Stimulated activated naive CD8-positive, alpha-beta T cell treated with anti-CD3 and anti-CD28 coated beads, Interleukin-15, Interleukin-2, amounts not matched to agents 100 ng/mL and 50 ng/mL, for 24 hours (primary cell): Measurements from ENCODE around the gene RBPJ.
"Not testable (repeated sequence)": the region's sequence is repeated elsewhere in the genome, so short reads cannot be mapped to it uniquely, and the experiment has no call there.

Experiments
- H3K27ac Mint-ChIP-seq: one replicate; pipeline ENCODE4 v1.8.0; 2021; ENCODE audit warnings: mild to moderate bottlenecking, mixed read lengths
- H3K27me3 Mint-ChIP-seq: one replicate; pipeline ENCODE4 v1.8.0; 2021; ENCODE audit warnings: mixed read lengths
- H3K36me3 Mint-ChIP-seq: one replicate; pipeline ENCODE4 v1.8.0; 2021; ENCODE audit warnings: low read depth, mixed read lengths
- H3K4me1 Mint-ChIP-seq: one replicate; pipeline ENCODE4 v1.8.0; 2021; ENCODE audit warnings: low read depth, mixed read lengths
- H3K4me3 Mint-ChIP-seq: one replicate; pipeline ENCODE4 v1.8.0; 2021; ENCODE audit warnings: mild to moderate bottlenecking, mixed read lengths
- H3K9me3 Mint-ChIP-seq: one replicate; pipeline ENCODE4 v1.8.0; 2021; ENCODE audit warnings: mixed read lengths

Gene RBPJ

DNA sequence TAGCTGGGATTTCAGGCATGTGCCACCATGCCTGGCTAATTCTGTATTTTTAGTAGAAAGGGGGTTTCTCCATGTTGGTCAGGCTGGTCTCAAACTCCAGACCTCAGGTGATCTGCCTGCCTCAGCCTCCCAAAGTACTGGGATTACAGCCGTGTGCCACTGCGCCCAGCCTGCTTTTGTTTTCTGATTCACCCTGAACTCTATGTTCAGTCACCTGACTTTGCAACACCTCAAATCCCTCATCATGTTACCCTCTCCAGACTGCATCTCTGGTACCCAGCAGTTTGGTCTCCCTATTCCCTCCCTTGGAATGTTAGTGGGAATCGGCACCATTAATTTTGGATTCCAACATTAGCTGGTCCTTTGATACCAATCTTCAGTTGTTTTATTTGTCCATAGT lies 81.2 kb downstream of the RBPJ start:
- Mint-ChIP-seq H3K36me3 (peaks cover 64% of the 10 kb centered on the region), H3K9me3 (peaks cover 10% of the 10 kb centered on the region), H3K4me1 (peaks cover 11% of the 10 kb centered on the region)
- not testable (repeated sequence) for H3K27me3 Mint-ChIP-seq, H3K4me3 Mint-ChIP-seq, H3K27ac Mint-ChIP-seq

DNA sequence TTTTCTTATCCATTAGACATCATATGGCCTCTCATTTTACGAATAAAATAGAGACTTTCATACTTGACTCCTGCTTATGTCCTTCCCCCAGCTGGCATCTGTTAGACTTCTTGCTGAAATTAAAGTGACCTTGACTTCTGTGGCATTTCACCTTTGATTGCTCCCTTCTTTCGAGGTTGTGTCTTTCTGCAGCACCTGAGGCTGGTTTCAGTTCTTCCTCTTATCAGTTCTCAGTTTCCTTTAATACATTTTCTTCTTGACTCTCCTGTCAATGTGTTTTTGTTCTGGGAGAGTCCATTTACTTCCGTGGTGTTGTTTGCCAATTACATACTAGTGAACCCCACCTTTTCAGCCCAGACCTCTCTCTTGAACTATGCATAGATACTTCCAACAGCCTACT lies 81.6 kb downstream of the RBPJ start:
- Mint-ChIP-seq H3K27me3 (no peaks in the 10 kb centered on the region), H3K4me1 (peaks cover 11% of the 10 kb centered on the region), H3K27ac (no peak overlapping the region), H3K36me3 (peaks cover 64% of the 10 kb centered on the region), H3K4me3 (no peak overlapping the region), H3K9me3 (peaks cover 10% of the 10 kb centered on the region)

DNA sequence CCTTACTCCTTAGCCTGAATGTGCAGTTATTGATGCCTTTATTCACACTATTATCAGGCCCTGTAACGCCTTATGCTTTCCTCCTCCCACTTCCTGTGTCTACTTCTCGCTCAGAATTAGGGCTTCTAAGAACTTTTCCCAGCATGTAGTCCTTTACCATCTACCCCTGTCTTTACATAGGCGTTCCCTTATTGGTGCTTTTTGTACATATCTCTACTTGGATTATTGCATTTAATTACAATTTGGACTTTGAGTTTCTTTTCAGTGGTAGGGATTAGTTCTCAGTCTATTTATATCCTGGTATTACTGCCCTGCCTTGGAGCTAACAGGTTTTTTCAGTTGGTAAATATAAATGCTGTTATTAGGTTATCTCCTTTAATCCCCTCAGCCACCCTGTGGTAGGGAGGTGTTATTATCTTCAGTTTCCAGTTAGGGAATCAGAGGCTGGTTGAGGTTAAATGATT lies 84.0 kb downstream of the RBPJ start:
- Mint-ChIP-seq H3K4me3 (no peak overlapping the region), H3K36me3 (peaks cover 65% of the 10 kb centered on the region), H3K27me3 (no peaks in the 10 kb centered on the region), H3K27ac (no peak overlapping the region), H3K9me3 (peaks cover 10% of the 10 kb centered on the region), H3K4me1 (peaks cover 11% of the 10 kb centered on the region)

DNA sequence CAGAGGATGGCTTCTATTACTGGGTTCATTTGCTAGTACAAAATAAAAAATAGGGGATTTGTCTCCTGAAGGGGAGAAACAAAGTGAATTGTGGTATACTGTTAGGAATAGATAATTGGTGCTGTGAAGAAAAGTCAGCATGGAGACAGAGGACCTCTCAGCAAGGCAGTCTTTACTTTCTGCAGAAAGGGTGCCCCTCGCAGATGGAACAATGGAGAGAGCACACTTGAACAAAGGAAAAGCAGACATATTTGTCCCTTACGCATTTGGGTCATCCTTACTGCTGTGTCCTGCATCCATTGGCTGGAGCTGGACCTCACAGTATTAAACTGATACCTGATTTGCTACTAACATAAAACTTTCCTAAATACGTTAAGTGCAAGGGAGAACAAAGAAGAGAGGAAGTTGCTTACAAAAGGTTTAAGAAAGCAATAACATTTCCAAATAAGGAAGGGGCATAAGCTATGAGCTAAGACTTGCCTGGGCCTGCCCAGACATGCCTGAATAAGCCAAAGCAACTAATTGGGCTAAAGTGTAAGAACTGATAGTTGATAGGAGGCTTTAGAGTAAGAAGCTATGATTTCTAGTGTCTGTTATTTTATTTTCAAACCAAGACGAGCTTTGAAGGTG lies 85.6 kb downstream of the RBPJ start:
- no peak overlapping the region for H3K27ac Mint-ChIP-seq
- no peaks in the 10 kb centered on the region for H3K27me3 Mint-ChIP-seq
- H3K4me3 Mint-ChIP-seq: no peak overlapping the region
- peaks cover 60% of the 10 kb centered on the region for H3K36me3 Mint-ChIP-seq
- peaks cover 10% of the 10 kb centered on the region for H3K9me3 Mint-ChIP-seq
- peaks cover 11% of the 10 kb centered on the region for H3K4me1 Mint-ChIP-seq

DNA sequence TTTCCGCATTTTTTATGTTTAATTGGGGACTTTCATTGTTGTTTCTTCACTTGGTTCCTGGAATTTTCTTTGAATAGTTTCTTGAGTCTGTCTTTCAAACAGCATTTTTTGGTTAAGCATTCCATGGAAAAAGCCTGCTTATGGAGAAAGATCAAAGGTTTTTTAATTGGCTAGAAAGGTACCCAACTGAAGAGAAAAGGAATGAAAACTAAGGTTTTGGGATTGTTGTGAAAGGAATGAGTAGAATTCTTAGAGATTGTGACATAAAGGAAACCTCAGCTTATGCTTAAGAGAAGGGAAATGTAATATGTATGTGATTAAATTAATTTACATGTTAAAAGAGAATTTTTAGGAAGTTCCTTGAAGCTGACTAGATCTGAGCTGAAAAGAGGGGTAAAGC lies 86.7 kb downstream of the RBPJ start:
- H3K27ac Mint-ChIP-seq: no peak overlapping the region
- no peaks in the 10 kb centered on the region for H3K27me3 Mint-ChIP-seq
- no peak overlapping the region for H3K4me3 Mint-ChIP-seq
- H3K9me3 Mint-ChIP-seq: peaks cover 10% of the 10 kb centered on the region
- H3K4me1 Mint-ChIP-seq: peaks cover 6% of the 10 kb centered on the region
- H3K36me3 Mint-ChIP-seq: peaks cover 54% of the 10 kb centered on the region

DNA sequence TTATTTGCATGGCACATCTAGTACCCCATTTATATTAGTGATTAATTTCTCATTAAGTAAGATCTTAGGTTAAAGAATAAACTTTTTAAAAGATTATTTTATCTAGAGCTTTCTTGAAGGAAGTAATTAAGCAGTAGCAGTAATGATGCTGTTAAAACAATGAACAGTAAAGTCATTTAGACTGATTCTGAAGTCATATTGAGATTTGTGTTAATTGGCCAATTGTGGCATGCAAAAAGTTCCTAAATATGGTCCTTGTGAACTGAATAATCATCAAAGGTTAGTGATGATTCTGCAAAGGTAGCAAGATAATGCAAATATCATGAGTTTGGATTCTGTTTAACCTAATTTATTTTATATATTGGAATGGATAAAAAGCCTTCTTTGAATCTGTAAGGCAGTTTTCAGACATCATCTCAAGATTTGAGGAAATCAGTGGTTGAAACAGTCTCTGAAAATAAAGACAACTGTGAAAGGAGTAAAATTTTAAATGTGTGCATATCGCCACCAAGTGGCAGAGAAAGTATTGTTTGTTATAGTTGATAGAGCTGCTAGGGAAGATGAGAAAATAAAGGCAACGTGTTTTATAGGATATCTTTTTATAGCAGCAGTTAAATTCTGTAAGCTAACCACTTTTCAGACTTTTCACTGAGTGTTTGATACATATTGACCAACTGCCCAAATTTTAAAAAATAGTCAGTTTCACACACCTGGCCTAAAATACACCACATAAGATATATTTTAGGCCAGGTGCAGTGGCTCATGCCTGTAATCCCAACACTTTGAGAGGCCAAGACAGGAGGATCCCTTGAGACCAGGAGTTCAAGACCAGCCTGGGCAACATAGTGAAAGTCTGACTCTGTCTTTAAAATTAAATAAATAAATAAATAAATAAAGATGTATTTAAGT lies 89.8 kb downstream of the RBPJ start:
- Mint-ChIP-seq H3K27ac (no peak overlapping the region), H3K4me1 (no peaks in the 10 kb centered on the region), H3K27me3 (no peaks in the 10 kb centered on the region), H3K36me3 (peaks cover 49% of the 10 kb centered on the region), H3K9me3 (peaks cover 7% of the 10 kb centered on the region), H3K4me3 (no peak overlapping the region)

DNA sequence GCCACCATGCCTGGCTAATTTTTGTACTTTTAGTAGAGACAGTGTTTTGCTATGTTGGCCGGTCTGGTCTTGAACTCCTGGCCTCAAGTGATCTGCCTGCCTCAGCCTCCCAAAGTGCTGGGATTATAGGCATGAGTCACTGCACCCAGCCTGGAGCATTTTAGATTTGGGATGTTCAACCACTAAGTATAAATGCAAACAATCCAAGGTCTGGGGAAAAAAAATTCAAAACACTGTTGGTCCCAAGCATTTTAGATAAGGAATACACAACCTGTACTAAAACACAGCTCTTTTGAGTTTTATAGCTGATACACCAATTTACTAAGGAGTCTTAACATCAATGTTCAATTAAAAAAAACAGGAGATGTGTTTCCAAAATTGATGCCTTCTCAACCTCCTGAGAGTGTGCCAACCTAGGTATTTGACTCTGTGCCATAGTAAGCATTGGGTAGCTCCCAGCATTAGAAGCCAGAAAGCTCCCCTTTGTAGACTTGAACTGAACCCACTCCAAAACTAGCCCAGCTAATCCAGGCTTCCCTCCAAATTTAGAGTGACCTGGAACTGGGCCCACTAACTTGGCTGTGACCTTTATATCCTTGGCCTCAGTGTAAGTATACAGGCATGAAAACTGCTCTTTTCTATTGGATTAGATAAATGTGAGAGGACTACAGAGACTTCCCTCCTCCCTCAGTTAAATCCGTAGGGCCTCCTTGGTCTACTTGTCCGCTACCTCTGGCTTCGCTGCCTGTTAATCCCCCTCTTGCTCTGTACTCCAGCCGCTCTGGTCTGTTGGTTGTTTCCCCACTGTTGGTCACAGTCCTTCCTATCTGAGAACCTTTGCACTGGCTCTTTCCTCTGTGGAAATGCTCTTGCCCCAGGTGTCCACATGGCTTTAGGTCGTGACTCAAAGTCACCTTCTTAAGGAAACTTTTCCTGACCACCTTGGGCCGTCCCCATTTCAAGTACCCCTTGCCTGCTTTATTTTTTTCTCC lies 91.9 kb downstream of the RBPJ start:
- H3K27me3 Mint-ChIP-seq: no peaks in the 10 kb centered on the region
- peaks cover 39% of the 10 kb centered on the region for H3K36me3 Mint-ChIP-seq
- no peaks in the 10 kb centered on the region for H3K9me3 Mint-ChIP-seq
- H3K27ac Mint-ChIP-seq: peak overlapping the region; percentile 24
- H3K4me3 Mint-ChIP-seq: no peak overlapping the region
- no peaks in the 10 kb centered on the region for H3K4me1 Mint-ChIP-seq

DNA sequence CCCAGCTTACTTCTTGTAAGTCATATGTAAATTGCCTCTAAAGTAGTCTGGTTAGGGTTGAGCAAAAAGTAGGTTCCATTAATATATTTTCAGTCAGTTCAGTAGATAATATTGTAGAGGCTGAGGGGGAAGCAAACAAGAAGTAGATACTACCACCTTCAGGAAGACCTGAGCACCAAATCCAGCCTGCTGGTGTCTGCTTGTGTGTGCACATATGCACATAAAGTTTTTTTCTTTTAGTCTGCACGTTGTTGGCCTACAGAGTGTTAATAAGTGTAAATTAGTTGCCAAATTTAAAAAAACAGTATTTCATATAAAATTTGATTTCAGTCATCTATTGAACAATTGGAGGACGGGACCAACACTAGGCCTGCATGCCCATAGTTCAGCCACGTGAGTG lies 92.8 kb downstream of the RBPJ start:
- H3K27me3 Mint-ChIP-seq: no peaks in the 10 kb centered on the region
- H3K4me1 Mint-ChIP-seq: no peaks in the 10 kb centered on the region
- no peak overlapping the region for H3K4me3 Mint-ChIP-seq
- H3K36me3 Mint-ChIP-seq: peaks cover 44% of the 10 kb centered on the region
- no peak overlapping the region for H3K27ac Mint-ChIP-seq
- no peaks in the 10 kb centered on the region for H3K9me3 Mint-ChIP-seq

DNA sequence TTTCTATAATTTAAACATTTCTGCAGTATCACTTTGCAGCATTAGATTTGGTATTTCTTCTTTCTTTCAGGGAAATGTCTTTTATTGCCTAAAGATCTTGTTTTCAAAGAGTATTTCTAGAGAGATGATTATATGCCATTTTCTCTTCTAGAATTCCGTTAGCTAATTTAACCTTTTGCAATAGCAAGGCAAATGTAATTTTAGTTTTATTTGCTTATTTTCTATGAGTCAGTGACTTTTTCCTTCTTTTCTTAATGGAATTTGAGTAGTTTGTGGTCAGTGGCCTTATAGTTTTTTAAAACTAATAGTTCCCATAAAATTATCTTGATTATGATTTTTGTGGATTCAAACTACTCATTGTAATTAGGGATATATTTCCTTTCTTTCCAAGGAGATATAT lies 97.3 kb downstream of the RBPJ start:
- Mint-ChIP-seq H3K4me3 (no peak overlapping the region), H3K4me1 (no peaks in the 10 kb centered on the region), H3K27me3 (no peaks in the 10 kb centered on the region), H3K27ac (no peak overlapping the region), H3K9me3 (no peaks in the 10 kb centered on the region), H3K36me3 (peaks cover 64% of the 10 kb centered on the region)

DNA sequence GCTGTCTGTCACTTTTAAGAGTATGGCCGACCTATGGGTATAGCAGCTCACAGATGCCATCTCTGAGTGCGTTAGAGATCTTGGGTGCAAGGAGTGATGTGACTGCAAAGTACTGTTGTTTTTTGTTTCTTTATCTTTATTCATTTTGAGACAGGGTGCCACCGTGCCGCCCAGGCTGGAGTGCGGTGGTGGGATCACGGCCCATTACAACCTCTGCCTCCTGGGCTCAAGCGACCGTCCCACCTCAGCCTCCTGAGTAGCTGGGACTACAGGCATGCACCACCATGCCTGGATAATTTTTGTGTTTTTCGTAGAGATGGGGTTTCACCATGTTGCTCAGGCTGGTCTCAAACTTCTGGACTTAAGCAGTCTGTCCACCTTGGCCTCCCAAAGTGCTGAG lies 98.0 kb downstream of the RBPJ start:
- Mint-ChIP-seq H3K4me1 (no peaks in the 10 kb centered on the region), H3K4me3 (no peak overlapping the region), H3K27me3 (no peaks in the 10 kb centered on the region), H3K9me3 (no peaks in the 10 kb centered on the region), H3K27ac (no peak overlapping the region), H3K36me3 (peaks cover 62% of the 10 kb centered on the region)

DNA sequence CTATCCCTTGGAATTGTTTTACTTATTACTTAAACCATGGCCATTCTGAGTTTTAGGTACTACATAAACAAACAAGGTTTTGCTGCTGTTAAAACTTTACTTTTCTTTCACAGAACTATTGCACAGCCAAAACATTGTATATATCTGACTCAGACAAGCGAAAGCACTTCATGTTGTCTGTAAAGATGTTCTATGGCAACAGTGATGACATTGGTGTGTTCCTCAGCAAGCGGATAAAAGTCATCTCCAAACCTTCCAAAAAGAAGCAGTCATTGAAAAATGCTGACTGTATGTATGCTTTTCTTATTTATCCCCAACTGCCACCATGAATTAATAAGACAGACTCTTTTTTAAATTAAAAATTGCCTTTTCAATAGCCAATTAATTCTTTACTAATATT lies 99.6 kb downstream of the RBPJ start:
- Mint-ChIP-seq H3K4me3 (no peak overlapping the region), H3K27ac (no peak overlapping the region), H3K4me1 (no peaks in the 10 kb centered on the region), H3K9me3 (no peaks in the 10 kb centered on the region), H3K36me3 (peaks cover 70% of the 10 kb centered on the region), H3K27me3 (no peaks in the 10 kb centered on the region)

DNA sequence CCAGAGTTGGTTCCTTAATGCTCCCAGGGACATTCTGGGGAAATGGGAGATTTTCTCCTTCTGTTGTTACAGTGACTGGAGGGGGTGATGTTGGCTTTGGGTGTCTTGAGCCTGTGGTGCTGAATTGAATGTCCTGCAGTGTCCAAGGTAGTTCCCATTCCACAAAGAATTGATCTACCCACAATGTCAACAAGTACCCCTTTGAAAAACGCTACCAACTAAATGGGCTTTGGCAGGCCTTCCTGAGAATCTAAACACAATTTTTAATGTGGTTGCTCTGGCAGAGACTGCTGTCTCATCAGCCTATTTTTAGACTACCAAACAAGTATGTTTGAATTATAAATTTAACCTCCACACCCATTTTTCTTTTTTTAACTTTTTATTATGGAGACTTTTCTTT lies 100.1 kb downstream of the RBPJ start:
- H3K36me3 Mint-ChIP-seq: peaks cover 70% of the 10 kb centered on the region
- no peak overlapping the region for H3K4me3 Mint-ChIP-seq
- no peaks in the 10 kb centered on the region for H3K9me3 Mint-ChIP-seq
- no peaks in the 10 kb centered on the region for H3K27me3 Mint-ChIP-seq
- H3K4me1 Mint-ChIP-seq: no peaks in the 10 kb centered on the region
- H3K27ac Mint-ChIP-seq: no peak overlapping the region

DNA sequence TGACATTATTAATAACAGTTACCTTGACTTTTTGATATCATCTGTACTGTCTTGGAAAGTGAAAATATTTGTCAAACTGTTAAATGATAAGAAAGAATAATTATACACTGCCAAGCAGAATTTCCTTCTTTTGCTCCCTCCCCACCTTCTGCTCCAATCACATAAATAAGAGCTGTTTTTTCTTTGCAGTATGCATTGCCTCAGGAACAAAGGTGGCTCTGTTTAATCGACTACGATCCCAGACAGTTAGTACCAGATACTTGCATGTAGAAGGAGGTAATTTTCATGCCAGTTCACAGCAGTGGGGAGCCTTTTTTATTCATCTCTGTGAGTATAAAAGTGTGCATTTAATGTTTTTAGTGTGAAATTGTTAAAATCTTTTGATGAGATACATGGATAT lies 103.3 kb downstream of the RBPJ start:
- Mint-ChIP-seq H3K4me1 (peaks cover 4% of the 10 kb centered on the region), H3K27ac (no peak overlapping the region), H3K9me3 (no peaks in the 10 kb centered on the region), H3K36me3 (peaks cover 75% of the 10 kb centered on the region), H3K4me3 (no peak overlapping the region), H3K27me3 (no peaks in the 10 kb centered on the region)

DNA sequence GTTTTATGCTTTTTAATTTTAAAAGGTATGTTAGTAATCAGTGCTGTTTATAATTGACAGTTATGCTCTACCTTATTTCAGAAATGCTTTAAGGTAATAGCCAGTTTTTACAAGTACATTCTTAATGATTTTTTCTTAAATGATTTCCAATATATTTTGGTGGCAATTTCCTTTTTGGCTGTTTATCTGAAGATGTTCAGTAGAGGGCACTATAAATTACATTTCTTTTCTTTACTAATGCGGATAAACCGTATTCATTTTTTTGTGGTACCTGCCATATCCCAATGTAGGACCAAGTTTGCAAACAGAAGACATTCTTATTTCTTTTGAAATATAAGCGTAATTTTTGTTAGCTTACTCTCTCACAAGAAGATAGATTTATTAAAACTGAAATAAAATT lies 104.0 kb downstream of the RBPJ start:
- H3K9me3 Mint-ChIP-seq: no peaks in the 10 kb centered on the region
- no peaks in the 10 kb centered on the region for H3K27me3 Mint-ChIP-seq
- peaks cover 4% of the 10 kb centered on the region for H3K4me1 Mint-ChIP-seq
- peaks cover 77% of the 10 kb centered on the region for H3K36me3 Mint-ChIP-seq
- H3K4me3 Mint-ChIP-seq: no peak overlapping the region
- H3K27ac Mint-ChIP-seq: no peak overlapping the region

DNA sequence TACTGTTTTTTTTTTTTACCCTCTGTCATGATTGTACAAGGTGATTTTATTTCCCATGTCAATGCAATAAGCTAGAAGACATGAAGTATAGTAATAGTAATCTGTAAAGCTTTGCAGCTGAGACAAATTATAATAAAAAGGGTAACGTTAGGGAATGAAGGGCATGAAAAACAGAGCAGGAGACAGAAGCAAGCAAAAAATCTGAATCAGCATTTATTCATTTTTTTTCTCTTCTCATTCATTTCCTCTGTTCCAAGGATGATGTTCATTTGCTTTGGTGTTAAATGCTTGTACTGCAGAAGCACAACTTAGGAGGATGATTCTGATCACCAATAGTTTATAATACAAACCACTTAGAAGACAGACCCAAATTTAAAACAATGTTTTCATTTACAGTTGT lies 105.1 kb downstream of the RBPJ start:
- no peak overlapping the region for H3K27ac Mint-ChIP-seq
- no peaks in the 10 kb centered on the region for H3K9me3 Mint-ChIP-seq
- H3K4me3 Mint-ChIP-seq: no peak overlapping the region
- peaks cover 81% of the 10 kb centered on the region for H3K36me3 Mint-ChIP-seq
- no peaks in the 10 kb centered on the region for H3K27me3 Mint-ChIP-seq
- H3K4me1 Mint-ChIP-seq: peaks cover 4% of the 10 kb centered on the region
